Neural crest cell (in vitro differentiated cells): ENCODE data around the gene PCBP1. TPM values are rescaled to one million over a fixed set of nuclear protein-coding genes. Genes with fewer than 3 reads are reported as not detected.
A peak's percentile ranks its signal among the peaks of the same experiment; 100 is the strongest.

Experiments used
- DNase-seq: peaks from one replicate; pipeline ENCODE4 v3.0.0; 2021; ENCODE audit warnings: low read depth, mixed read lengths, low spot score
- H3K27ac Mint-ChIP-seq: one replicate; pipeline ENCODE4 v1.8.0; 2021; ENCODE audit warnings: mild to moderate bottlenecking, mixed read lengths; ENCODE audit not compliant: unreplicated experiment
- H3K27me3 Mint-ChIP-seq: 2 replicates; pipeline ENCODE4 v1.8.0; 2021; ENCODE audit warnings: low read depth, mild to moderate bottlenecking, mixed read lengths
- H3K36me3 Mint-ChIP-seq: 2 replicates; pipeline ENCODE4 v1.8.0; 2021; ENCODE audit warnings: low read depth, mild to moderate bottlenecking, mixed read lengths
- H3K4me1 Mint-ChIP-seq: 2 replicates; pipeline ENCODE4 v1.8.0; 2021; ENCODE audit warnings: mixed read lengths
- H3K4me3 Mint-ChIP-seq: one replicate; pipeline ENCODE4 v1.8.0; 2021; ENCODE audit warnings: mild to moderate bottlenecking, mixed read lengths
- H3K9me3 Mint-ChIP-seq: 2 replicates; pipeline ENCODE4 v1.8.0; 2021; ENCODE audit warnings: mixed read lengths
- total RNA-seq: library from RNA; stranded (reverse); gene quantifications from 2 replicates; pipeline ENCODE4 v1.2.1, GENCODE V29; 2021
- TF ChIP-seq, protein P1 (sequence below): fragments of 200-600 bp; sonication (generic); conservative IDR thresholded peaks from 2 replicates; pipeline ENCODE4 v1.5.0; 2021; ENCODE audit warnings: antibody characterized with exemption, mild to moderate bottlenecking

PCBP1 gene
- total RNA-seq, 1 donor from 2014 or later = 365 TPM

DNA sequence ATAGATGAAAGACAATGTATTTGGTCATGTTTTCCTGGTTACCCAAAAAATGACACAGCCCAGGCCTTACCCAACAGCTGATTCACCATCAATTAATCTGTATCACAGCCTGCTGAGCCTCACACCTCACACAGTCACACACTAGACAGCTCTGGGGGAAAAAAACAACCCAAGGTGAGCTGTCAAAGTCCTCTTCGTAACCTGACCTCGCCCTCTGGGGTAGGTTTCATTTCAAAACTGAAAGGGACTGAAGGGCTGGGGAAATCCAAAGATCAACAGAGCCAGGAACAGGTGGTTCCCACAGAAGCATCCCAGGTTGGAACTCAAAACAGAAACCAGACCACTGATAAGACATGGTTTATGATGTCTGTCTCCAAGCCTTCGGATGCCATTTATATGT is 18.2 kb upstream of the PCBP1 start:
- Mint-ChIP-seq H3K36me3 (peaks cover 6% of the 10 kb centered on the region), H3K27me3 (no peaks in the 10 kb centered on the region), H3K4me1 (peaks cover 16% of the 10 kb centered on the region), H3K4me3 (no peak overlapping the region), H3K9me3 (no peaks in the 10 kb centered on the region), H3K27ac (no peak overlapping the region)
- TF ChIP-seq, protein P1, sequence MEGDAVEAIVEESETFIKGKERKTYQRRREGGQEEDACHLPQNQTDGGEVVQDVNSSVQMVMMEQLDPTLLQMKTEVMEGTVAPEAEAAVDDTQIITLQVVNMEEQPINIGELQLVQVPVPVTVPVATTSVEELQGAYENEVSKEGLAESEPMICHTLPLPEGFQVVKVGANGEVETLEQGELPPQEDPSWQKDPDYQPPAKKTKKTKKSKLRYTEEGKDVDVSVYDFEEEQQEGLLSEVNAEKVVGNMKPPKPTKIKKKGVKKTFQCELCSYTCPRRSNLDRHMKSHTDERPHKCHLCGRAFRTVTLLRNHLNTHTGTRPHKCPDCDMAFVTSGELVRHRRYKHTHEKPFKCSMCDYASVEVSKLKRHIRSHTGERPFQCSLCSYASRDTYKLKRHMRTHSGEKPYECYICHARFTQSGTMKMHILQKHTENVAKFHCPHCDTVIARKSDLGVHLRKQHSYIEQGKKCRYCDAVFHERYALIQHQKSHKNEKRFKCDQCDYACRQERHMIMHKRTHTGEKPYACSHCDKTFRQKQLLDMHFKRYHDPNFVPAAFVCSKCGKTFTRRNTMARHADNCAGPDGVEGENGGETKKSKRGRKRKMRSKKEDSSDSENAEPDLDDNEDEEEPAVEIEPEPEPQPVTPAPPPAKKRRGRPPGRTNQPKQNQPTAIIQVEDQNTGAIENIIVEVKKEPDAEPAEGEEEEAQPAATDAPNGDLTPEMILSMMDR = no peak
- no peak for DNase-seq

GRCh38 chr2:70070542-70071268 is 16.6 kb upstream of the PCBP1 start:
- TF ChIP-seq, protein P1 = peak; percentile 83
- peaks cover 16% of the 10 kb centered on the region for H3K4me1 Mint-ChIP-seq
- H3K4me3 Mint-ChIP-seq = peak overlapping the region; percentile 3
- DNase-seq = peak; percentile 44
- no peaks in the 10 kb centered on the region for H3K27me3 Mint-ChIP-seq
- H3K9me3 Mint-ChIP-seq = no peaks in the 10 kb centered on the region
- peaks cover 7% of the 10 kb centered on the region for H3K36me3 Mint-ChIP-seq
- peak overlapping the region; percentile 91 for H3K27ac Mint-ChIP-seq

DNA sequence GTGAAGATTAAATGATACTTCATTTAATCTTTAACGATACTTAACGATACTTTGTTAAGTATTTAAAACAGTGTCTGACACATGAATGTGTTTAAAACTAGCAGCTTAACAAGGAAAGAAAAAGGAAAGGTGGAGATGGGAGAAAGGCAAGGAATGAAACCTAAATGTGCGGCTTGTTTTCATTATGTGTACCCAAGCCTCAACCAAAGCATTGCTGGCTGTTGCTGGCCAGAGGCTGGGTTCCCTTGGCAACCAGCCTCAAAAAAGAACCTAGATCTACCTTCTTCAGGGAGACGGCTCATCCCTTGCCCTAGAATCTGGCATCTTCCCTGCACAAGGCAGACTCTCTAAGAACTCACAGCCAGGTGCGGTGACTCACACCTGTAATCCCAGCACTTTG is 13.8 kb upstream of the PCBP1 start:
- Mint-ChIP-seq H3K27ac (peak overlapping the region; percentile 92), H3K4me1 (peaks cover 16% of the 10 kb centered on the region), H3K36me3 (peaks cover 11% of the 10 kb centered on the region), H3K27me3 (no peaks in the 10 kb centered on the region), H3K4me3 (no peak overlapping the region), H3K9me3 (no peaks in the 10 kb centered on the region)
- no peak for DNase-seq
- TF ChIP-seq, protein P1 = no peak

DNA sequence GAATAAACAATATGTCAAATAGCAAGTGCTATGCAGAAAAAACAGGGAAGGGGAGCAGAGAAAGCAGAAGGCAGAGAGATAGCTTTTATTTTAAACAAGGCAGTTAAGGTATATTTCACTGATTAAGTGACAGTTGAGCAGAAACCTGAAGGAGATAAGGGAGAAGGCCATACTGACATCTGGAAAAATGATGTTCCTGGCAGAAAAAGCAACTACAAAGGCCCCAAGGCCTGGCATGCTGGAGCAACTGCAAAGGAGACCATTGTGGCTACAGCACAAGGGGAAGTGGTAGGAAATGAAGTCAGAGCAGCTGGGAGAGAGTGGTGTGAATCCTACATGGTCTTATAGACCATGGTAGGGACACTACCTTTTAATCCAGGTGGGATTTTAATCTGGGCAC is 8.9 kb upstream of the PCBP1 start:
- Mint-ChIP-seq H3K36me3 (peaks cover 12% of the 10 kb centered on the region), H3K9me3 (no peaks in the 10 kb centered on the region), H3K27me3 (no peaks in the 10 kb centered on the region), H3K4me1 (peaks cover 6% of the 10 kb centered on the region), H3K4me3 (peak overlapping the region; percentile 20), H3K27ac (no peak overlapping the region)
- TF ChIP-seq, protein P1 = no peak
- DNase-seq = no peak

- Mint-ChIP-seq H3K36me3 (peaks cover 18% of the 10 kb centered on the region), H3K27me3 (peaks cover under 1% of the 10 kb centered on the region), H3K27ac (peak overlapping the region; percentile 90), H3K4me1 (peaks cover 20% of the 10 kb centered on the region), H3K9me3 (no peaks in the 10 kb centered on the region), H3K4me3 (peak overlapping the region; percentile 22)
- no peak for DNase-seq
- TF ChIP-seq, protein P1 = no peak
Observed at GRCh38 chr2:70080610-70081200, 6.6 kb upstream of the PCBP1 start.
